ENCODE results near the gene MALSU1.

Gene MALSU1

DNA sequence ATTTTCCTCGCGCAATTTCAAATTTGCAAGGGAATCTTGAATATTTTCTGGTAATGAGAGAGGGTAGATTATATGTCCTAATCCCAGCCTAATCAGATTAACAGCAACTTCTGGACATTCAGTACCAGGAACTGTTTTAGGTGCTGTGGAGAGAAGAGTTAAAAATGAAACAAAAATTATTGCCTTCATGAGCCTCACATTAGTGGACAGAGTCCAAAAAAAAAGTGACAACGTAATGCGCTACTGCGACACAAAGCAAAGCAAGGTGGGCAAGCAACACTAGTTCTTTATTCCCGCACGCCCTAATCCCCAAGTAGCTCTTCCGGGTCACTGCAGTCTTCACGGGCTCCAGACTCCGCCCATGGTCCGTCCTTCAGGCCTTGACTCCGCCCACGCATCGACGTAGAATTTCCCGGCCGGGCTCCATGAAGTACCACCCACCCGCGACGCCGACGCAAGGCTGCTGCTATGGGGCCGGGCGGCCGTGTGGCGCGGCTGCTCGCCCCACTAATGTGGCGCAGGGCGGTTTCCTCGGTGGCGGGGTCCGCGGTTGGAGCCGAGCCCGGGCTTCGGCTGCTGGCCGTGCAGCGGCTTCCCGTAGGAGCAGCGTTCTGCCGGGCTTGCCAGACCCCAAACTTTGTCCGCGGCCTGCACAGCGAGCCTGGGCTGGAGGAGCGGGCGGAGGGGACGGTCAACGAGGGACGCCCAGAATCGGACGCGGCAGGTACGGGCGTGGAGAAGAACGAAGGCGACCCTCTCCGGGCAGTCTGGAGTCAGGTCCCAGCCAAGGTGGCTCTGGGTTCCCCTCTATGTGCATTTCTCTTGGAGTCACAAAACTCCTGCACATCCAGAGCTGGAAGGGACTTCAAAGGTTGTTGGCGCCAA is at the start of gene MALSU1:
Gene MALSU1, plus strand, starts transcription at position 455 of the 885 bp plus-strand sequence. Its CDS starts 14 bp downstream, at position 469.
- DNase-seq (ENCODE audit: low read depth) = peak; percentile 99

DNA sequence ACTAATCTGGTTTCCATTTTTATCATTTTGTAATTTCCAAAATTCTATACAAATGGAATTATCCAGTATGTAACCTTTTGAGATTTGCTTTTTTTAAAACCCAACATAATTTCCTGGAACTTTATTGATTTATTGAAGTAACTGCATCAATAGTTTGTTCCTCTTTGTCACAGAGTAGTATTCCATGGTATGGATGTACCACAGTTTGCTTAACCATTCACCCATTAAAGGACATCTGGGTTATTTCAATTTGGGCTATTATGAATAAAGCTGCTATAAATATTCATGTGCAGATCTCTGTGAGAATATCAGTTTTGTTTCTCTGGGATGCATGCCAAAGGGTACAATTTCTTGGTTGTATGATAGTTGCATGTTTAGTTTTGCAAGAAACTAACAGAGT is 49.7 kb upstream of the MALSU1 start:
- DNase-seq (ENCODE audit: low read depth) = no peak

DNA sequence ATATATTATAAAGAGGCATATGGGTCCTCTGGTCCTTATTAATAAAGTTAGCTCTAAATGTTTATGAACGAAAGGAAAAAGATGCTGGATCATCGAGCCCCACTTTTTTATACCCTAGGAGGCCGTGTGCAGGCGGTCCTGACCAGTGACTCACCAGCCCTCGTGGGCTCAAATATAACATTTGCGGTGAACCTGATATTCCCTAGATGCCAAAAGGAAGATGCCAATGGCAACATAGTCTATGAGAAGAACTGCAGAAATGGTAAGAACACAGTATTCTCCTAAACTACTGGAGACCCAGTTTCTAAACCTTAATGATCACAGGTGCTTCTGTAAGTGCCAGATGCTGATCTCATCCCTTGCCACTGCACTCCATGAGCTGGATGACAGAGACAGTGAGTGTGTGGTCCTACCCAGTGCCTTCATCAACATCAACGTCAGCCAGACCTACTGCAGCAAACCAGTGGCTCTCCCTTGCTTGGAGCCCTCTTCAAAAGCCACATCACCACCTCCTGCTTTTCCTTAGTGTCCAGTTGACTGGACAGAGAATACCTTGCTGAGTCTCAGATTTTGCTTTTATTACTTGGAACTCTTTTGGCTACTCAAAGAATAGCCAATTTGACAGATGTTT is 45.0 kb upstream of the MALSU1 start:
- DNase-seq (ENCODE audit: low read depth) = no peak

DNA sequence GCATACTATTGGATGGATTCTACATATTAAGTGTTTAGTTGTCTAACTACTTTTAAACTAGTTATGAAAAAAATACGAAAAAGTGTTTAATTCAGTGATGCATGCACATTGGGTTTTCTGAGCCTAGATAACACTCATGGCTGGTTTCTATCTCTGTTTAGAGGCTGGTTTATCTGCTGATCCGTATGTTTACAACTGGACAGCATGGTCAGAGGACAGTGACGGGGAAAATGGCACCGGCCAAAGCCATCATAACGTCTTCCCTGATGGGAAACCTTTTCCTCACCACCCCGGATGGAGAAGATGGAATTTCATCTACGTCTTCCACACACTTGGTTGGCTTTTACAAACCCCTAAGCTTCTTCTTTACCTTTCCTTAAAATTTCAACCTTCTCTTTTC is 42.4 kb upstream of the MALSU1 start:
- no peak for DNase-seq (ENCODE audit: low read depth)

DNA sequence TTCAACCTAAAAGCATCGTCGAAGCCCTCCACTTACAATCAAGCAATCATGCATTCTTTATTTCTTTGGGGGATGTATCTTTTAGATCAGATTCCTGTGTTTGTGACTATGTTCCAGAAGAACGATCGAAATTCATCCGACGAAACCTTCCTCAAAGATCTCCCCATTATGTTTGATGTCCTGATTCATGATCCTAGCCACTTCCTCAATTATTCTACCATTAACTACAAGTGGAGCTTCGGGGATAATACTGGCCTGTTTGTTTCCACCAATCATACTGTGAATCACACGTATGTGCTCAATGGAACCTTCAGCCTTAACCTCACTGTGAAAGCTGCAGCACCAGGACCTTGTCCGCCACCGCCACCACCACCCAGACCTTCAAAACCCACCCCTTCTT is 38.8 kb upstream of the MALSU1 start:
- DNase-seq (ENCODE audit: low read depth) = no peak

- DNase-seq (ENCODE audit: low read depth) = peak; percentile 79
Observed at GRCh38 chr7:23261843-23262452, 37.2 kb upstream of the MALSU1 start.

DNA sequence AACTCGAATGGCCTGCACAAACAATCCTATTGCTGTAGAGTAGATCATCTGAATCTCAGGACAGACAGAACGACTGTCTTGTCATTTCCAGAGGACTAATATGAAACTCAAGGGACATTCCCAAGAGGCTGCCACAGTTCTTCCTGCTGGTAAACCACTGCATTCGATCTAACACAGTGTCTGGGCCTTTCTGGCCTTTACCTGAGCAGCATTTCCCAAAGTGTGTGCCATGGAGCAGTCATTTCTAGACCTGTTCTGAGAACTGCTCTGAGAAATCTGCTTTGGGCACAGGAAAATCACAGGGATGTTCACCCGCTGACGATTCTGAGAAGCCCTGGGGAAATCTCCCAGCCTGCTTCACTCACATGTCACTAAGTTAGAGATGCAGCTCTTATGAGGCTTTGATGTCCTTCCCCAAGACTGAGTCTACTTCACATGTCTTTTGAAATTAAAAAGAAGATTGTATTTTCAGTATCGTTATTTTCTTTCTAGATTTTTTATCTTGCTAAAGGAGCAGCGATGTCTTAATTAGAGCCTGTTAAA is 34.2 kb upstream of the MALSU1 start:
- no peak for DNase-seq (ENCODE audit: low read depth)

- DNase-seq (ENCODE audit: low read depth) = no peak
Observed at GRCh38 chr7:23266918-23267317, 32.2 kb upstream of the MALSU1 start.

DNA sequence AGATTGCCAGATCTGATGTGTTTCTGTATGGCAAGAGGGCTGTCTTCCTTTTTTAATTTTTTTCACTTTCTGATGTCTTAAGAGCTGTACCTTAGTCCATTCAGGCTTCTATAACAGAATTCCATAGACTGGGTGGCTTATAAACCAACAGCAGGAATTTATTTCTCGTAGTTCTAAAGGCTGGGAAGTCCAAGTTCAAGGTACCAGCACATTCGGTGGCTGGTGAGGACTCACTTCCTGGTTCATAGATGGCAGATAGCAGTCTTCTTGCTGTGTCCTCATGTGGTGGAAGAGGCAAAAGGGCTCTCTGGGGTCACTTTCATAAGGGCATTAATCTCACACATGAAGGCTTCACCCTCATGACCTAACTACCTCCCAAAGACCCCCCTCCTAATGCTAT is 31.8 kb upstream of the MALSU1 start:
- DNase-seq (ENCODE audit: low read depth) = no peak

- DNase-seq (ENCODE audit: low read depth) = no peak
Observed at GRCh38 chr7:23268167-23268566, 31.0 kb upstream of the MALSU1 start.

GRCh38 chr7:23268746-23269145 is 30.4 kb upstream of the MALSU1 start:
- DNase-seq (ENCODE audit: low read depth) = no peak

DNA sequence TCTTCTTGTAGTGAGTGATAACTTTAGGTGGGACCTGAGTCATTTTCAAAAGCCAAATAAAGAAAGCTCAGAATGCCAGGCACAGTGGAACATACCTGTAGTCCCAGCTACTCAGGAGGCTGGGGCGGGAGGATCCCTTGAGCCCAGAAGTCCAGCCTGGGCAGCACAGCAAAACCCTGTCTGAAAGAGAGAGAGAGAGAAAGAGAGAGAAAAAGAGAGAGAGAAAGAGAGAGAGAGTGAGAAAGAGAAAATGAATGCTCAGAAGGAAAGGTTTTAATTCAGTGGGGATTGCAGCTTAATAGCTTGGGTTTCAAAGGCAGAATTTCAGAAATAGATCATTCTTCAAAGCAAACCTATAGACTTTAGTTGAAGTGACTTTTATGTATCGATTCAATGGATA is 26.9 kb upstream of the MALSU1 start:
- DNase-seq (ENCODE audit: low read depth) = no peak

GRCh38 chr7:23273141-23273599 is 26.0 kb upstream of the MALSU1 start:
- DNase-seq (ENCODE audit: low read depth) = peak; percentile 94

DNA sequence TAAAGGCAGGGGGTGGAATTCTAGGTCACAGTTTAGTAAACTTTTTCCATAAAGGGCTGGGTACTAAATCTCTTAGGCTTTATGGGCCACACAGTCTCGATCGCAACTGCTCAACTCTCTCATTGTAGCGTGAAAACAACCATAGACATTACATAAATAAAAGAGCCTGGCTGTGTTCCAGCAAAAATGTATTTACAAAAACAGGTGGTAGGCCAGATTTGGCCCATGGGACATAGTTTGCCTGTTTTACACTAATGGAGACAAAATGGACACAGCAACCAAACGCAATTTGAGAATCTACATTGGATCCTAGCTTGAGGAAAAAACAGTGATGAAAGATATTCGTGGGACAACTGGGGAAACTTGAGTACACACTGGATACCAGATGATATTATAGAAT is 23.2 kb upstream of the MALSU1 start:
- no peak for DNase-seq (ENCODE audit: low read depth)

DNA sequence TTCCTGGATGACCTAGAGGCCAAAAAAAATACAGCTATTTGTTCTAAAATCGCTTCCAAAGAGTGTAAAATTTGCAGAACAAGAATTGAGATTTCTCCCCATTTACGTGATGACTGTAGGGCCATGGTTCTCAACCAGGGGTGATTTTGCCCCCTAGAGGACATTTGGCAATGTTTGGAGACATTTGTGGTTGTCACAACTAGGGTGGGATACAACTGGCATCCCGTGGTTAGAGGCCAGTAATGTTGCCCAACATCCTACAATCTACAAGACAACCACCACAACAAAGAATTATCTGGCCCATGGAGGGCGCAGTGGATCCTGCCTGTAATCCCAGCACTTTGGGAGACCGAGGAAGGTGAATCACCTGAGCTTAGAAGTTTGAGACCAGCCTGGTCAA is 22.8 kb upstream of the MALSU1 start:
- peak; percentile 50 for DNase-seq (ENCODE audit: low read depth)

GRCh38 chr7:23276947-23277346 is 22.2 kb upstream of the MALSU1 start:
- DNase-seq (ENCODE audit: low read depth) = no peak

GRCh38 chr7:23277359-23277989 is 21.7 kb upstream of the MALSU1 start:
- DNase-seq (ENCODE audit: low read depth) = peak; percentile 81

GRCh38 chr7:23279819-23280525 is 19.2 kb upstream of the MALSU1 start:
- no peak for DNase-seq (ENCODE audit: low read depth)

DNA sequence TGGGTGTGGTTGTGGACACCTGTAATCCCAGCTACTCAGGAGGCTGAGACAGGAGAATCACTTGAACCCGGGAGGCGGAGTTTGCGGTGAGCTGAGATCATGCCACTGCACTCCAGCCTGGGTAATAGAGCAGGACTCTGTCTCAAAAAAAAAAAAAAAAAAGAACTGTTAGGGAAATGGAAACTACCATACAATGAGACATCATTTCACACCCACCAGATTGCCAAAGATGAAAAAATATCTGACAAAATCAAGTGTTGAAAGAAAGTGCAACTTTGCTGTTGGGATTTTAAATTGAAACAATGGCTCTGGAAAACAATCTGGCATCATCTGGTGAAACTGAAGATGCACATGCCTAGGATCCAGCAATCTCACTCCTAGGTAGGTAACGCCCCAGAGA is 16.1 kb upstream of the MALSU1 start:
- DNase-seq (ENCODE audit: low read depth) = no peak

DNA sequence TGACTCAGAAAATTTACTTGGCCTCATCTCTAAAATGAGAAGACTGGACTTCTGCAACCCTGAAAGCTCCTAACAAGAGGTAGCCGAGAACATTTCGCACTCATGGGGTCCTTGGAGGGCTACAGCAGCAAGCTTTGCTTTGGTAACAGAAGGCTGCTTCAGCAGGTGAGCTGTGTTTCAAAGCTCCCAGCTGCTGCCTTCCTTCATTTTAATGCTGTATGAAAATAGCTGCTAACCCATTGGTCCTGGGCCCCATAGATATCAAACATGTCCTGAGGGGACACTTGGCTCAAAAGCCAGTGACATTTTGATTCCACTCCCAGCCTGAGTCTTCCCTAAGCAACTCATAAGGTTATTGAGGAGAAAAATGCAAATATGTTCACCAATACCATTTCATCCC is 14.3 kb upstream of the MALSU1 start:
- DNase-seq (ENCODE audit: low read depth) = no peak

Measured in ELR (cell line).